ENCODE measurements around the gene MCM3AP.

- TF ChIP-seq EZH2 (IDR thresholded peaks at IDR 0.05; ENCODE audit: borderline replicate concordance): no peak
- TF ChIP-seq CTCF (IDR thresholded peaks at IDR 0.05; ENCODE audit: poor library complexity): no peak
- TF ChIP-seq EZH2phosphoT487 (IDR thresholded peaks at IDR 0.05; ENCODE audit: low read depth, severe bottlenecking, unreplicated experiment): no peak
These were observed 9.3 kb upstream of the MCM3AP start for GRCh38 chr21:46294647-46295176.

Data from hepatocyte (in vitro differentiated cells).